Transverse colon (tissue), 3 donors: ENCODE data around the gene RGL3.

ENCODE experiments used
- POLR2A ChIP-seq: fragments of 450-650 bp; IDR thresholded peaks from one replicate; pipeline ENCODE4 v1.6.1; 2016; ENCODE audit warnings: antibody characterized with exemption, mild to moderate bottlenecking, moderate library complexity
- TF ChIP-seq, protein P1 (sequence below), 5 experiments: fragments of 200-600 bp in 3 of 5; fragments of 450-650 bp in 2 of 5; sonication (generic) in 3 of 5; IDR thresholded peaks; 1 replicate in 2 of 5; 2 replicates in 3 of 5; pipeline ENCODE4 v1.5.1; 2016 to 2017; ENCODE audit warnings: antibody characterized with exemption in 5 of 5, inconsistent platforms in 3 of 5, mild to moderate bottlenecking in 2 of 5, moderate library complexity in 1 of 5

DNA sequence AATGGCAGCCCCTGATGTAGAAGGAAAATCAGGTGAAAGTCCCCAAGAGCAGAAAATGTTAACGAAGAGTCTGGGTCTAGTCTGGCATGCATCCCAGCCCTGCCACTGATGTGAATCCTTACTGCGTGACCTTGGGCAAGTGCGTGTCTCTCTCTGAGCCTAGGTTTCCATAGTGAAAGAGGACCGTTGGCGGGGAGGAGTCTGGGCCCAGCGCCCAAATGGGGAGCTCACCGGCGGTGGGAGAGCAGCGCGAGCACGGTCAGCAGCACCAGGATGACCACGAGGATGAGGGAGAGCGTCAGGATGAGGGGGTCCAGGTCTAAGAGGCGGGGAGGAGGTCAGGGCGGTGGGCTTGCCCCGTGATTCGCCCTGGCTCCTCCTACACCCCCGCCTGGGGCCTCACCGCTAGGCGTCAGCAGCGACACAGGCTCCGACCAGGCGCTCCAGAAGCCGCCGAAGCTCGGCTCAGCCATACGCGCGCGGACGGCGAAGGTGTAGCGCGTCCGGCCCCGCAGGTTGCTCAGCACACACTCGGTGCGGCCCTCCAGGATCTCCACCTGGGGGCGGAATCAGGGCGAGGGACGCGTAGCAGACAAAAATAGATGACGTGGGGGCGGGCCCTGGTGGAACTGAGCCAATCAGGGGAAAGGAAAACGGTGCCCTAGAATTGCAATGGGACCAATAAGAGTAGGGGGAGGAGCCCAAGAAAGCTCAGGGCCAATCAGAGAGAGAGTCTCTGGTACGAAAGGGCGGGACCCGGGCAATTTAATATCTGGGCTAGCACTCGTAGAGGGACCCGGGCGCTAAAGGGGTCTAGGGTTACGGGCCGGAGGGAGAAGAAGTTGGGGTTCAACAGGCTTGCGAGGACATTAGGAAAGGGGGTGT lies 38.2 kb downstream of the RGL3 start:
- TF ChIP-seq, protein P1, sequence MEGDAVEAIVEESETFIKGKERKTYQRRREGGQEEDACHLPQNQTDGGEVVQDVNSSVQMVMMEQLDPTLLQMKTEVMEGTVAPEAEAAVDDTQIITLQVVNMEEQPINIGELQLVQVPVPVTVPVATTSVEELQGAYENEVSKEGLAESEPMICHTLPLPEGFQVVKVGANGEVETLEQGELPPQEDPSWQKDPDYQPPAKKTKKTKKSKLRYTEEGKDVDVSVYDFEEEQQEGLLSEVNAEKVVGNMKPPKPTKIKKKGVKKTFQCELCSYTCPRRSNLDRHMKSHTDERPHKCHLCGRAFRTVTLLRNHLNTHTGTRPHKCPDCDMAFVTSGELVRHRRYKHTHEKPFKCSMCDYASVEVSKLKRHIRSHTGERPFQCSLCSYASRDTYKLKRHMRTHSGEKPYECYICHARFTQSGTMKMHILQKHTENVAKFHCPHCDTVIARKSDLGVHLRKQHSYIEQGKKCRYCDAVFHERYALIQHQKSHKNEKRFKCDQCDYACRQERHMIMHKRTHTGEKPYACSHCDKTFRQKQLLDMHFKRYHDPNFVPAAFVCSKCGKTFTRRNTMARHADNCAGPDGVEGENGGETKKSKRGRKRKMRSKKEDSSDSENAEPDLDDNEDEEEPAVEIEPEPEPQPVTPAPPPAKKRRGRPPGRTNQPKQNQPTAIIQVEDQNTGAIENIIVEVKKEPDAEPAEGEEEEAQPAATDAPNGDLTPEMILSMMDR (IDR thresholded peaks at IDR 0.05) = peak; percentile 72 to 92 (median 82)
- TF ChIP-seq POLR2A = peak; percentile 84
